NCI-H2029 (cell line): ENCODE measurements around the gene MID2.
"Not testable (repeated sequence)": the region's sequence is repeated elsewhere in the genome, so short reads cannot be mapped to it uniquely, and the experiment has no call there.

Experiments used
- DNase-seq: peaks from one replicate; lab custom pipeline; 2025; lab: John Stamatoyannopoulos, UW

MID2 gene

GRCh38 chrX:107825698-107826237, at the start of gene MID2:
Gene MID2 (plus strand): TSS chrX:107825866. CDS start chrX:107826427, 561 bp downstream.
- peak; percentile 31 for DNase-seq

GRCh38 chrX:107776649-107777535, 48.8 kb upstream of the MID2 start:
- peak; percentile 72 for DNase-seq

- DNase-seq, result no peak
Observed at GRCh38 chrX:107777536-107777832, 48.2 kb upstream of the MID2 start, which contains the start of gene NCBP2L. Gene NCBP2L (plus strand): TSS chrX:107777733. CDS start chrX:107794221, 16,488 bp downstream.

GRCh38 chrX:107780525-107780924, 45.1 kb upstream of the MID2 start:
- DNase-seq, result no peak

- no peak for DNase-seq
Observed at GRCh38 chrX:107787827-107788226, 37.8 kb upstream of the MID2 start.

GRCh38 chrX:107804427-107804826, 21.2 kb upstream of the MID2 start:
- no peak for DNase-seq

GRCh38 chrX:107805179-107805578, 20.5 kb upstream of the MID2 start:
- no peak for DNase-seq

GRCh38 chrX:107810053-107810452, 15.6 kb upstream of the MID2 start:
- not testable (repeated sequence) for DNase-seq

GRCh38 chrX:107818900-107819521, 6.7 kb upstream of the MID2 start:
- no peak for DNase-seq

- no peak for DNase-seq
Observed at GRCh38 chrX:107823042-107823441, 2.6 kb upstream of the MID2 start.

- DNase-seq, result no peak
Observed at GRCh38 chrX:107823456-107823855, 2.2 kb upstream of the MID2 start.

GRCh38 chrX:107826238-107827029, 768 bp downstream of the MID2 start:
- DNase-seq, result no peak

- no peak for DNase-seq
Observed at GRCh38 chrX:107827030-107827831, 1.6 kb downstream of the MID2 start.

GRCh38 chrX:107827852-107828251, 2.2 kb downstream of the MID2 start:
- no peak for DNase-seq

GRCh38 chrX:107829878-107830277, 4.2 kb downstream of the MID2 start:
- no peak for DNase-seq

- DNase-seq, result no peak
Observed at GRCh38 chrX:107831071-107831730, 5.5 kb downstream of the MID2 start.

GRCh38 chrX:107834275-107835201, 8.9 kb downstream of the MID2 start:
- DNase-seq, result no peak

GRCh38 chrX:107836958-107837357, 11.3 kb downstream of the MID2 start:
- DNase-seq, result no peak

- no peak for DNase-seq
Observed at GRCh38 chrX:107840971-107841370, 15.3 kb downstream of the MID2 start.
